Stimulated activated CD4-positive, alpha-beta T cell treated with anti-CD3 and anti-CD28 coated beads, Interleukin-12 subunit alpha, Interleukin-12 subunit beta, amount 100 ng/mL, for 48 hours (primary cell): Measurements from ENCODE around the gene ULBP3.
"Not testable (repeated sequence)": the region's sequence is repeated elsewhere in the genome, so short reads cannot be mapped to it uniquely, and the experiment has no call there.

Source experiments
- DNase-seq, 3 donors: peaks; one replicate each; pipeline ENCODE4 v3.0.0-alpha.2; 2020; ENCODE audit warnings: low read depth in 2 of 3, low spot score in 1 of 3

The ULBP3 gene

DNA sequence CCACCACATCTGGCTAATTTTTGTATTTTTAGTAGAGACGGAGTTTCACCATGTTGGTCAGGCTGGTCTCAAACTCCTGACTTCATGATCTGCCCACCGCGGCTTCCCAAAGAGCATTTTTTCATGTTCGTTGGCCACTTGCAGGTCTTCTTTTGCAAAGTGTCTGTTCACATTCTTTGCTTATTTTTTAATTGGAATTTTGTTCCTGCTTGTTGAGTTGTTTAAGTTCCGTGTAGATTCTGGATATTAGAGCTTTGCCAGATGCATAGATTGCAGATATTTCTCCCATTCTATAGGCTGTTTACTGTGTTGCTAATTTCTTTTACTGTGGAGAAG is 51.8 kb downstream of the ULBP3 start:
- not testable (repeated sequence) for DNase-seq

DNA sequence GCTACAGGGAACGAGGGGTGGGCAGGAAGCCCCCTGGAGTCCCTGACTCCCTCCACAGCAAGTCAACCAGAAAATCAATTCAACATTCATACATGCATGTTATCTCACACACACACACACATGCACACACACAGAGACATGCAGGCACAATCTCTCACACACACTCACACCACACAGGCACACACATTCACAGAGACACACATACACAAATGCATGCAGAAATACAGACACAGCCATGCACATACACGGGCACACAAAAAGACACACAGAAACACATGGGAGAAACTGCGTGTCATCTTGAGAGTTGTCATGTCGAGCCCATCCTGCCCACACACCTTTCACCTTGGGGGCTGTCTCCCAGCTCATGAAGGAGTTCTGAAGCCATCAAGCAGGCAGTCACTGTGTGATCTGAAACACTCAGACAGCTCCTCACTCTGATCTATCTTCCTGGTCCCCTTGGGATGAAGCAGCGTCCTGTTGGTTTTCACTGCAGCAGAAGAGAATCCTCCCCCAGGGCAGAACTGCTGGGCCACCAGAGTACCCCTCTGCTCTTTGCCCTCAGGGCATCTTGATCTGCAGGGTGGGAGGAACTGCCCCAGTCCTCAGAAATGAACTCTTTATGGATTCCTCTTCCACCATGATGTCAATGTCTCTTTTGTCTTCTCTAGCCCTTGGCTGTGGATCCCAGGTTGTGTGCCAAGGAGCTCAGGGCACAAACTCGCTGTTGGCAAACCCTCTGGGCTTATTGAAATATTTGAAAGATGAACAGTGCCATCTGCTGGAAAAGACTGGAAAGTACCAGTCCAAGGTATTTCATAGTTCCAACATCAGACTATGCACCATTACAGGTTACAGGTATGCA is 52.4 kb downstream of the ULBP3 start:
- DNase-seq = peak in 1 of 3 donors; percentile 65

DNA sequence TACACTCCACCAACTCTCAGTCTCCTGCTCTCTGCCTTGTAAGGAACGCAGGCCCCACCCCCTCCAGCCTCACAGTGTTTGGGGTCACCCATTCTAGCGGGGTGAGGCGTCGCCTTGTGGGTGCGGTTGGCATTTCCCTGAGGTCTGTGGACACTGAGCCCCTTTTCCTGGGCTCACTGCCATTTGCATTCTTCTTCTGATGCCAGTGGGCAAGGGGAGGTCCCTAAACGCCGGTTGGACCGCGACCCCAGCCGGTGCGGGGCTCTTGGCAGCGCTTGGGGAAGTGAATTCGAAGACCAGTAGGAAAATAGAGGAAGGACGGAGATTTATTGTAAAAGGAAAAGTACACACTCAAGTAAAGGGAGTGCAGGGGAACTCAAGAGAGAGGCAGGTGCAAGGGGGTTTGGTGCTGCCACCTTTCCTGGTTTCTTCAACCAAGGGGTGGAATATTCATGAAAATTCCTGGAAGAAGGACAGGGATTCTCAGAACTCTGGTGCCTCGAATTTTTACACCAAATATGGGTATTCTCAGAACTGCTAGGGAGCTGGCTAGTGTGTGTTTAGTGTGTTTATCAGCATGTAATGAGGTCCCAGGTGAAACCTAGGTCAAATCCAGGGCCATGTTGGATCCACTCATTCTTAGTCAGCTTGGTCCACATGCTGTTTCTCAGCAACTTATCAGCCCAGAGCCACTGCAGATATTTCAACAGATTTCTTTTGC is 53.5 kb downstream of the ULBP3 start:
- not testable (repeated sequence) for DNase-seq

DNA sequence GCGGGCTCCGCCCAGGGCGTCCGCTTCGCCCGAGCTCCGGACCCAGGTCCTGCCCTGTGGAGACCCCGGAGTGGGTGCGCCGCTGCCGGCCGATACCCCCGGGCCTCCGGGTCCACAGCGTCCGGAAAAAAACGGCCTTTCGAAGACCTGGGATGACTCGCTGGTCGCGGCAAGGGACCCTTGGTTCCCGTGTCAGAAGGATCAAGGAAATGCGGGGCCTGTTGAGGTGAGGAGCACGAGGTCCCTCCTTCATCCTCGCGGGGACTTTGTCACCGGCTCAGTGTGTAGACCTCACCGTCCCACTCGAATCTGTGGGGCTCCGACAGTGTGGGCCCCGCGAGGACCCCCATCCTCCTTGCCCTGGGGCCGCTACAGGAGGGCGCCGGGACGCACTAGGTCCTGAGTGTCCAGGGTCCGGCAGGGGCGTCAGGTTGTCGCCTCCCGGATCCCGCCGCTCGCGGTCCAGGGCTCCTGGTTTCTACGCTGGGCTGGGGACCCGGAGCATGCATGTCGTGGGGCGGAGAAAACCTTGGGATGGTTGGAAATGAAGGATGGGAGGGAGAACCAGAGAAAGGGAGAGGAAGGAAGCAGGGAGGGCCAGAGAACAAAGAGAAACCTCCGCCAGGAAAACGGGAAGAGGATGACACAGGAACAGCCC is 54.2 kb downstream of the ULBP3 start:
- DNase-seq = not testable (repeated sequence)

DNA sequence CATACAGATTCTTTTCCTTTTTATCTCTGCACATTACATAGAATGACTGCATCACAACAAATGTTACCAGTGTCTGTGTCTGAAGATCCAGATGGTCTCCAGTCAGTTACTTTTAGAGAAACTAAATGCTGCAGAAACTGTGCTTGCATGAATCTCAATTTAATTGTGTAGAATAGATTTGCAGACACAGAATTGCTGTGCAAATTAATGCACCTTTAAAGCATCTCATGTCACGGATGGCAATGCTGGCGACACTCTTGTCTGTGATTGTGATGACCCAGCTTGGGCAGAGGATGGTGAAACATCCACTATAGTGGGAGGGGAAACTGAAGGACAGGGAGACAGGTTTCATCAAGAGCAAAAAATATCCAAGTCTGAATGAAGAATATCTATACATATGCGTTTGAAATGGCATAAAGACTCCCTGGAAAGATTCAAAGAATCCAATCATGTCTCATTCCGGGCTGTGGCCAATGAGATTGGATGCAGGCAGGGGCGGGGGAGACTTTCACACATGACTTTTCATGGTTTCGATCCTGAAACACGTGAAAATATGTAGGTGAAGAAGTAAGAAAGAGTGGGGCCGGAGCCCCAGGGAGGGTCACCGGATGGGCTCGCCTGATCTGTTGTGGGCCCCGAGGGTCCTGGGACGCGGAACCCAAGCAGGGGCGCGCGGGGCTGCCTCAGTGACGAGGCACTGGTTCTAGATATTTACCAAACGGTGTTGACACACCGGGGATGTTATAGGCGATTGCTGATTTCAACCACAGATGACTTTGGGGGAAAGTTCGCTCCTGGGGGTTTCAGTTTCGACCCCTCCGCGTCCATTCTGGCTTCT is 54.9 kb downstream of the ULBP3 start:
- not testable (repeated sequence) for DNase-seq

DNA sequence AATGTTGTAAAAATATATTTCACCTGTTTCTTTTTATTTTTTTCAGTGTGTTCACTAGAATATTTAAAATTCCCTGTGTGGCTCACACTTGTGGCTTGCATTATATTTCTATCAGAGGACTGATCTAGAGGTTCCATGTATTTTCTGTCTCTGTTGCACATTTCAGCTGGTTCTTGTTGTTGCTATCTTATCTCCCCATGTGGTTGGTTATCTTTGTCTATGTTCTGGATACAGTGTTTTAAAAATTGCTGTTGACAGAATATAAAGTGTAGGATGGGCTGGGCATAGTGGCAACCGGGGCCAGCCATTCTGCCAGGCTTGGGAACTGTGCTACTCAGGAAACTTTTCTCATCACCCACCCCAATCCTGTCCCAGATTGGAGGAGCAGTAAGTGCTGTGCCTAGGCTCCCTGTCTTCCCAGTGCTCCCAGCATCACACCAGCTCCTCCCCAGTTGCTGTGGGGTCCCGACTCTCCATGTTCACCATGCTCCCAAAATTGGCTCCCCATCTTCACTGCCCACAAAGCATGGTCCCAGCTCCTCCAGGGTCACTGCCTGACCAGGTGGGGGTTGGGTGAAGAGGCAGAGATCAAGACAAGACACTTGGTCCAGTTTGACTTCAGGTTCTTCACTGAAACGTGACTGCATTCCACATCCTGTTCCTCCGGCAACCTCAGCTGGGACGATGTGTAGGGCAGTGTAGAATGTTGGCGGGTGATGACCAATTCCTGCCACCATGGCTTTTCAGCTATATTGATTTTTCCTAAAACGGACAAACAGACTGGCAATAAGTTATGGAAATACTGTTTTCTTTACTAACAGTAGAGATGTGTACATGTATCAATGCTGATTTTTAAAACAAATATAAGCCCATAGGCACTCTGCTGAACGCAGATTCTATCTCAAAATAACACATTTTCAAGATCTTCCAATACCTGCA is 55.8 kb downstream of the ULBP3 start:
- not testable (repeated sequence) for DNase-seq
